GM12892 (cell line): ENCODE results near the gene RSPH9.

Experiments
- POLR2AphosphoS5 ChIP-seq: IDR thresholded peaks from 2 replicates; pipeline ENCODE4 v1.6.1; 2011; ENCODE audit warnings: low read depth, low read length, control low read depth
- TAF1 ChIP-seq: IDR thresholded peaks from 2 replicates; pipeline ENCODE4 v1.6.1; 2011; ENCODE audit warnings: low read depth, mild to moderate bottlenecking, control low read depth, low read length, borderline replicate concordance

DNA sequence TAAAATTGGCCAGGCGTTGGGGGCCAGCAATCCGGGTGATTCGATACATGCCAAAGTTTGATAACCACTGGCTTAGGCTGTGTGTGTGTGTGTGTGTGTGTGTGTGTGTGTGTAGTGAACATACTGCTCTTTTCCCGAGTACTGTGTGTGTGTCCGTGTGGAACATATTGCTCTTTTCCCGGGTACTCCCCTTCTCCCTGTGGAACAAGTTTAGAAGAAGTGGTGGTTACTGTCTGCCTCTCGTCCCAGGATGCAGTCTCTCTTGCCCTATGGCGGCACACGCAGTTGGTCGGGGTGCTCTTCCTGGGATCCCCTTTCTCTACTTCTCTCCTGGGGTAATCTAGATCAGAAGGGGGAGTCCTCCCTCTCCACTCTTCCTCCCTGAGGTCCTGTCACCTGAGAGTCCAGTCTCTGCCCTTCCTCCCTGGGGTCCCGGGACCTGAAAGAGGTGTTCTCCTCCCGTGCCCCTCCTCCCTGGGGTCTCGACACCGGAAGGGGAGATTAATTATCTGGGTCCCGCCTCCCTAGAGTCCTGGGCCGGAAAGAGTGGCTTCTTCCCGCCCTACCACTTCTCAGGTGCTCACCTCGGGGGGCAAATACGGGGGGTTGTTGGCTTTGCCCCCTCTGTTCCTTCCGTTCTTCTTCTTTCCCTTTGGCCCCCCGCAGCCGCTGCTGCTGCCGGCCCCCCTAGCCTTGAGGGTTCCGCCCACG is 16.3 kb upstream of the RSPH9 start:
- TF ChIP-seq POLR2AphosphoS5, result no peak; the same call in 1 of the 2 replicates
- TF ChIP-seq TAF1, result no peak
